ENCODE results near the gene IFI30.

The IFI30 gene

GRCh38 chr19:18202778-18203407 is 29.3 kb downstream of the IFI30 start:
- Histone ChIP-seq H3K27ac (no peak overlapping the region), H3K4me3 (peak overlapping the region; percentile 94)
- no peak for DNase-seq (ENCODE audit: low spot score)
- TF ChIP-seq CTCF (IDR thresholded peaks at IDR 0.05) = no peak

DNA sequence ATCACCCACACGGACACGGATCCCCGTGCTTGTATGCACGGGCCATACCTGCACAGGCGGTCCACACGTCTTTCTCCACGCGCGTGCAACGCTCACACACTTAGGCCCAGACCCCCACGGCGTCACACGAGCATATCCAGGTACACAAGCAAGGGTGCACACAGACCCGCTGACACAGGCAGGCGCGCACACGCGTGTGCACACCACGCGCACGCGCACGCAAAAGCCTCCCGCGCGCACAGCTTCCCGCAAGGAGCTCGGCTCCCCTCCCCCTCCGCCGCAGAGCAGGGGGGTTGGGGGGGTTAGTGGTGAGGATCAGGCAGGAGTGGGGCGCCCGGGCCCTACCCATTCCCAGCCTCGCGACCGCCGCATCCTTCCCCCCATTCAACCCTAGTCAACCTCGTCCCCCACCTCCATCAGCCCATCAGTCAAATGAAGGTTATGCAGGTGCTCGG is 29.8 kb downstream of the IFI30 start:
- TF ChIP-seq CTCF (IDR thresholded peaks at IDR 0.05) = no peak
- H3K27ac ChIP-seq = peak overlapping the region; percentile 31 to 75
- no peak for DNase-seq (ENCODE audit: low spot score)

DNA sequence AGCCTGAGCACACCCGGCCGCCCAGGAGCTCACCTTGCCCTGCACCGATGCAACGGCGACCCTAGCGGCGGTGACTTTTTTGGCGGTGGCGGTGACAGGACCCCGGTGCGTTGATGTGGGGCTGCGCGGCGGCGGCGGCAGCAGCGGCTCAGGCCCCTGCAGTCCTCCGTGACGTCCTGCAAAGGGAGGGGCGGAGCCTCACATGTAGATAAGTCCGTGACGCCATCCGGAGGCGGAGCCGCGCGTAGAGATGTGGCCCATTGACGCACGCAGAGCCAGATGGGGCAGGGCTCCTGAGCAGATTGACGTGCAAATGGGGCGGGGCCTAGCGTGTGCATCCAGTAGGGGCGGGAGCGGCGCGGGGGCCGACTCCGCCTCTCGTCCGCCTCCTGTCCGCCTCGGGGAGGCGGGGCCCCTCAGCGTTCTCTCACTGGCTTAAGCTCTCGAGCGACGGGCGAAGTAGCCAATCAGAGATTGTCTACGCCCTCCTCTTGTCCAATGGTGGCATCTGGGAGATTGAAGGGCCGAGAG is 30.3 kb downstream of the IFI30 start, which contains the start of gene RAB3A:
Gene RAB3A, minus strand, starts transcription at position 180 of the 531 bp plus-strand sequence. CDS start 1,302 bp downstream, outside the sequence.
- no peak for TF ChIP-seq CTCF (IDR thresholded peaks at IDR 0.05)
- DNase-seq (ENCODE audit: low spot score) = peak; percentile 100
- peak within 1 kb of the TSS; percentile 93 to 97 for H3K27ac ChIP-seq
- peak within 1 kb of the TSS; percentile 94 for H3K4me3 ChIP-seq

More for the DNA sequence above, 29.8 kb downstream of the IFI30 start:
- peak overlapping the region; percentile 94 for H3K4me3 ChIP-seq

DNA sequence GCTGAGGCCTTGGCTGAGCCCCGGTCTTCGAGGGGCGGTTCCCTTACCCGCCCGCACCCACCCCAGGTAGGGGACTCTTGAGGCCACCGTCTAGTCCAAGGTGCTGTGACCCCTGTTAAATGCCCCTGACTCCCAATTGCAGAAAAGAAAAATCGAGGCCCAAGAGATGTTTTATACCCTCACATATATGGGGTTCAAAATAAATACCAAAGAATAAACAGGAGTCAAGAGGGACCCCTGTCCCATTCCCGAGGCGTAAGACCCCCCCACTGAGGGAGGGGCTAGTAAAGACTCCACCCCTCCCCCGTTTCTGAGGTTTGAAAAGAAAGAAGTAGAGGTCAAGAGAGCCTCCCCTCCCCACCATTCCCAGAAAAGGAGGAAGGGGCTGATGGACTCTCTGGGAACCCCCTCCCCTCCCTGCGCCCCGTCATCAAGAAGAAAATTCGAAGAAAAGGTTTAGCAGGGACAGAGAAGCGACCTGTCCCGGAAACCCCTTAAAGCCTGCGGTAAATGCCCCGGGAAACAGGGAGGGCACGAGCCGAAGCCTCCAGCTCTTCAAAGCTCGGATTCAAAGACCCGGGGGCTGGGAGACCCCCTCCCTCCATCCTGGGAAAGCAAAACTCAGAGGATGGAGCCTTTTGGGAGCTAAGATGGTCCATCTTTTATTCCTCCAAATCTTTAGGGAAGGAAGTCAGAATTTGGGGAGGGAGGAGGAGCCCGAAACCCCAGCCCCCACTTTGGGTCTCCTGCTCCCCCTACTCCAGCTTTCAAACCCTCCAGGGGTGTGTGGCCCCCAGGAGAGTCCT is 31.0 kb downstream of the IFI30 start:
- Histone ChIP-seq H3K27ac (peak overlapping the region; percentile 93 to 97), H3K4me3 (peak overlapping the region; percentile 69)
- TF ChIP-seq CTCF (IDR thresholded peaks at IDR 0.05) = no peak
- no peak for DNase-seq (ENCODE audit: low spot score)

DNA sequence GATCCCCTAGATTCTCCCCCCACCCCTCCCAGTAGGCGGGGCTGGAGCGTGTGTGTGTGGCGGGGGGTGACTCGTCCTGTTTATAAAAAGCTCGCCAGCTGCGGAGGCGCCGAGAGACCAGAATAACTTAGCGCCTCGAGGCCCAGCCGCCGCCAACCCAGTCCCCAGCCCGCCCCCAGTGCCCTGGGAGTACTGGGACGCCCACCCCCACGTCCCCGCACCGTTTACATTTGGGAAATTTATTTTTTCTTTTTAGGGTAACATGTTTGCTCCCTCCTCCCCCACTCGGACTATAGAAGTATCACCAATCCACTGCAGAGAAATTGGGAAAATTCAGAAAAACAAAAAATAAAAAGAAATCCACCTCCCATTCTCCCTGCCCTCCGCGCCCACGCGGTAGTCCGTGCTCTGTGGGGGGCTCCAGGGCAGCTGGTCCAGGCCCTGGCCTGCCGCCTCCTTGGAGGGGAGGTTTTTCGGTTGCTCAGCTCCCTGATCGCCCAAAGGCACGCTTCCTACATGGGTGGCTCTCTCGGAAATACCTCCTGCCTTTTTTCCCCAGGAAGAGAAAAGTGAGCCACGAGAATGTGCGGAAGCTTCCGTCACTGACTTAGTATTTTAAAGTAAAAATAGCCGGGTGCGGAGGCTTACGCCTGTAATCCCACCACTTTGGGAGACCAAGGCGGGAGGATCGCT is 31.7 kb downstream of the IFI30 start:
- DNase-seq (ENCODE audit: low spot score) = peak; percentile 91
- no peak for TF ChIP-seq CTCF (IDR thresholded peaks at IDR 0.05)
- Histone ChIP-seq H3K27ac (peak overlapping the region; percentile 93 to 97), H3K4me3 (peak overlapping the region; percentile 69)

DNA sequence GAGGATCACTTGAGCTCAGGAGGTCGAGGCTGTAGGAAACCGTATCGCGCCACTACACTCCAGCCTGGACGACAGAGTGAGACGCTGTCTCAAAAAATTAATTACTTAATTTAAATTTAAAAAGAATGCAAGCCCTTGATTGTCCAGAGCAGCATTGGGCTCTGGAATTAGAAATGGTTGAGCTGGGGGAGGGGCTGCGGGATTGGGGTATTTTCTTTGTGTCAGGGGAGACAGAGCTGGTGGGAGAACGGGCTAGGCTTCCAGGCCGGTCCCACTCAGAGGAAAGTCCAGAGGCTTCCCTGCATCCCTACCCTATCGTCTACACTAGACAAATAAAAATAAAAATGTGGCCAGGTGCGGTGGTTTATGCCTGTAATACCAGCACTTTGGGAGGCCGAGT is 32.4 kb downstream of the IFI30 start:
- no peak for TF ChIP-seq CTCF (IDR thresholded peaks at IDR 0.05)
- DNase-seq (ENCODE audit: low spot score) = no peak
- peak overlapping the region; percentile 93 to 97 for H3K27ac ChIP-seq
- no peak overlapping the region for H3K4me3 ChIP-seq
